Dendritic cell treated with granulocyte-macrophage colony-stimulating factor and Interleukin-4, amounts not matched to agents 40 ng/mL and 50 ng/mL, for 4 days (primary cell): Measurements from ENCODE around the gene TMED10.
"Not testable (repeated sequence)": the region's sequence is repeated elsewhere in the genome, so short reads cannot be mapped to it uniquely, and the experiment has no call there.

Experiments
- H3K27ac Mint-ChIP-seq: one replicate; pipeline ENCODE4 v1.8.0; 2022; ENCODE audit warnings: mild to moderate bottlenecking, mixed read lengths
- H3K27me3 Mint-ChIP-seq: one replicate; pipeline ENCODE4 v1.8.0; 2022; ENCODE audit warnings: mild to moderate bottlenecking, mixed read lengths
- H3K36me3 Mint-ChIP-seq: one replicate; pipeline ENCODE4 v1.8.0; 2022; ENCODE audit warnings: low read depth, mixed read lengths
- H3K4me1 Mint-ChIP-seq: one replicate; pipeline ENCODE4 v1.8.0; 2022; ENCODE audit warnings: low read depth, mixed read lengths
- H3K4me3 Mint-ChIP-seq: one replicate; pipeline ENCODE4 v1.8.0; 2022; ENCODE audit warnings: mild to moderate bottlenecking, moderate library complexity, mixed read lengths
- H3K9me3 Mint-ChIP-seq: one replicate; pipeline ENCODE4 v1.8.0; 2022; ENCODE audit warnings: mixed read lengths
- intact Hi-C: fragments of 100-400 bp; cut with micrococcal nuclease; formaldehyde crosslinking; loops from one replicate; pipeline ENCODE4 v1.15.0; 2022

TMED10 gene

GRCh38 chr14:75163677-75164076 lies 12.7 kb downstream of the TMED10 start:
- intact Hi-C loops: no loop called here
- Mint-ChIP-seq H3K36me3 (peaks cover 25% of the 10 kb centered on the region), H3K4me3 (no peak overlapping the region), H3K27ac (no peak overlapping the region), H3K9me3 (no peaks in the 10 kb centered on the region), H3K4me1 (peaks cover 67% of the 10 kb centered on the region), H3K27me3 (no peaks in the 10 kb centered on the region)

GRCh38 chr14:75162631-75163030 lies 13.8 kb downstream of the TMED10 start:
- H3K4me3 Mint-ChIP-seq: no peak overlapping the region
- H3K27me3 Mint-ChIP-seq: no peaks in the 10 kb centered on the region
- no peak overlapping the region for H3K27ac Mint-ChIP-seq
- peaks cover 61% of the 10 kb centered on the region for H3K4me1 Mint-ChIP-seq
- no peaks in the 10 kb centered on the region for H3K9me3 Mint-ChIP-seq
- intact Hi-C loops: no loop called here
- peaks cover 25% of the 10 kb centered on the region for H3K36me3 Mint-ChIP-seq

GRCh38 chr14:75158843-75159614 lies 17.4 kb downstream of the TMED10 start:
- peaks cover 59% of the 10 kb centered on the region for H3K4me1 Mint-ChIP-seq
- H3K9me3 Mint-ChIP-seq: no peaks in the 10 kb centered on the region
- H3K27me3 Mint-ChIP-seq: no peaks in the 10 kb centered on the region
- intact Hi-C loops: no loop called here
- H3K27ac Mint-ChIP-seq: no peak overlapping the region
- peaks cover 32% of the 10 kb centered on the region for H3K36me3 Mint-ChIP-seq
- H3K4me3 Mint-ChIP-seq: no peak overlapping the region

- Mint-ChIP-seq H3K4me3 (no peak overlapping the region), H3K9me3 (no peaks in the 10 kb centered on the region), H3K36me3 (peaks cover 24% of the 10 kb centered on the region), H3K4me1 (peaks cover 60% of the 10 kb centered on the region), H3K27me3 (no peaks in the 10 kb centered on the region), H3K27ac (no peak overlapping the region)
- intact Hi-C loops: no loop called here
These were observed 19.5 kb downstream of the TMED10 start for GRCh38 chr14:75156901-75157300.

GRCh38 chr14:75156111-75156510 lies 20.3 kb downstream of the TMED10 start:
- Mint-ChIP-seq H3K9me3 (no peaks in the 10 kb centered on the region), H3K27me3 (no peaks in the 10 kb centered on the region), H3K36me3 (peaks cover 27% of the 10 kb centered on the region), H3K4me1 (peaks cover 59% of the 10 kb centered on the region), H3K27ac (no peak overlapping the region), H3K4me3 (no peak overlapping the region)
- intact Hi-C loops: no loop called here

GRCh38 chr14:75155169-75155568 lies 21.2 kb downstream of the TMED10 start:
- intact Hi-C loops: no loop called here
- Mint-ChIP-seq H3K9me3 (no peaks in the 10 kb centered on the region), H3K4me1 (peaks cover 61% of the 10 kb centered on the region), H3K27ac (no peak overlapping the region), H3K27me3 (no peaks in the 10 kb centered on the region), H3K4me3 (no peak overlapping the region), H3K36me3 (peaks cover 27% of the 10 kb centered on the region)

- H3K4me1 Mint-ChIP-seq: peaks cover 55% of the 10 kb centered on the region
- intact Hi-C loops: no loop called here
- no peaks in the 10 kb centered on the region for H3K9me3 Mint-ChIP-seq
- no peak overlapping the region for H3K4me3 Mint-ChIP-seq
- no peak overlapping the region for H3K27ac Mint-ChIP-seq
- peaks cover 44% of the 10 kb centered on the region for H3K36me3 Mint-ChIP-seq
- no peaks in the 10 kb centered on the region for H3K27me3 Mint-ChIP-seq
These were observed 23.1 kb downstream of the TMED10 start for GRCh38 chr14:75153295-75153694.

- H3K9me3 Mint-ChIP-seq: no peaks in the 10 kb centered on the region
- H3K36me3 Mint-ChIP-seq: peaks cover 51% of the 10 kb centered on the region
- no peak overlapping the region for H3K27ac Mint-ChIP-seq
- intact Hi-C loops: no loop called here
- no peak overlapping the region for H3K4me3 Mint-ChIP-seq
- peaks cover 66% of the 10 kb centered on the region for H3K4me1 Mint-ChIP-seq
- H3K27me3 Mint-ChIP-seq: no peaks in the 10 kb centered on the region
These were observed 24.6 kb downstream of the TMED10 start for GRCh38 chr14:75151851-75152250.

GRCh38 chr14:75150637-75151036 lies 25.8 kb downstream of the TMED10 start:
- H3K27me3 Mint-ChIP-seq, H3K9me3 Mint-ChIP-seq, H3K4me3 Mint-ChIP-seq, intact Hi-C loops: not testable (repeated sequence)
- Mint-ChIP-seq H3K36me3 (peaks cover 55% of the 10 kb centered on the region), H3K27ac (peak overlapping the region; percentile 13), H3K4me1 (peaks cover 68% of the 10 kb centered on the region)

- H3K36me3 Mint-ChIP-seq: peaks cover 55% of the 10 kb centered on the region
- no peaks in the 10 kb centered on the region for H3K9me3 Mint-ChIP-seq
- H3K4me3 Mint-ChIP-seq: no peak overlapping the region
- intact Hi-C loops: no loop called here
- peak overlapping the region; percentile 20 for H3K27ac Mint-ChIP-seq
- no peaks in the 10 kb centered on the region for H3K27me3 Mint-ChIP-seq
- H3K4me1 Mint-ChIP-seq: peaks cover 68% of the 10 kb centered on the region
These were observed 26.3 kb downstream of the TMED10 start for GRCh38 chr14:75150150-75150549.

GRCh38 chr14:75147423-75148071 lies 28.9 kb downstream of the TMED10 start:
- Mint-ChIP-seq H3K9me3 (no peaks in the 10 kb centered on the region), H3K4me1 (peaks cover 87% of the 10 kb centered on the region), H3K36me3 (peaks cover 70% of the 10 kb centered on the region), H3K27ac (peak overlapping the region; percentile 63), H3K4me3 (no peak overlapping the region), H3K27me3 (no peaks in the 10 kb centered on the region)
- intact Hi-C loops: loop anchor here (5.0 kb wide), 2 partner anchors 35 to 110 kb away; no protein-coding TSS in a partner anchor

- H3K36me3 Mint-ChIP-seq: peaks cover 55% of the 10 kb centered on the region
- H3K27ac Mint-ChIP-seq: peak overlapping the region; percentile 39
- H3K4me1 Mint-ChIP-seq: peaks cover 85% of the 10 kb centered on the region
These were observed 31.5 kb downstream of the TMED10 start for GRCh38 chr14:75144944-75145343.

GRCh38 chr14:75143761-75144527 lies 32.5 kb downstream of the TMED10 start:
- H3K4me1 Mint-ChIP-seq: peaks cover 84% of the 10 kb centered on the region
- H3K9me3 Mint-ChIP-seq: no peaks in the 10 kb centered on the region
- no peaks in the 10 kb centered on the region for H3K27me3 Mint-ChIP-seq
- peak overlapping the region; percentile 32 for H3K27ac Mint-ChIP-seq
- H3K4me3 Mint-ChIP-seq: no peak overlapping the region
- intact Hi-C loops: no loop called here
- H3K36me3 Mint-ChIP-seq: peaks cover 45% of the 10 kb centered on the region

More at GRCh38 chr14:75144944-75145343, 31.5 kb downstream of the TMED10 start:
- intact Hi-C loops: loop anchor here (5.0 kb wide), 2 partner anchors 37 to 112 kb away; no protein-coding TSS in a partner anchor
- no peak overlapping the region for H3K4me3 Mint-ChIP-seq
- no peaks in the 10 kb centered on the region for H3K9me3 Mint-ChIP-seq
- H3K27me3 Mint-ChIP-seq: no peaks in the 10 kb centered on the region

- Mint-ChIP-seq H3K9me3 (no peaks in the 10 kb centered on the region), H3K4me1 (peaks cover 80% of the 10 kb centered on the region), H3K36me3 (peaks cover 40% of the 10 kb centered on the region), H3K4me3 (no peak overlapping the region), H3K27ac (peak overlapping the region; percentile 11), H3K27me3 (no peaks in the 10 kb centered on the region)
- intact Hi-C loops: no loop called here
These were observed 33.9 kb downstream of the TMED10 start for GRCh38 chr14:75142494-75142893.
